ENCODE results near the gene CDC42BPB. TPM values are rescaled to one million over a fixed set of nuclear protein-coding genes. Genes with fewer than 3 reads are reported as not detected.

The CDC42BPB gene
- total RNA-seq, 6 experiments from 2014 or later, result 73.7 to 85.1 (median 79.9) TPM

GRCh38 chr14:102883554-102883953, 173.8 kb downstream of the CDC42BPB start:
- DNase-seq, result no peak
- Mint-ChIP-seq H3K4me3 (no peak overlapping the region), H3K4me1 (ENCODE audit: low read depth) (no peaks in the 10 kb centered on the region), H3K27ac (no peak overlapping the region), H3K9me3 (no peaks in the 10 kb centered on the region), H3K27me3 (ENCODE audit: insufficient read depth) (peaks cover 2% of the 10 kb centered on the region; the same call in 1 of the 2 replicates), H3K36me3 (ENCODE audit: low read depth) (peaks cover 10% of the 10 kb centered on the region)
- no peak for TF ChIP-seq CTCF (IDR thresholded peaks at IDR 0.05)

DNA sequence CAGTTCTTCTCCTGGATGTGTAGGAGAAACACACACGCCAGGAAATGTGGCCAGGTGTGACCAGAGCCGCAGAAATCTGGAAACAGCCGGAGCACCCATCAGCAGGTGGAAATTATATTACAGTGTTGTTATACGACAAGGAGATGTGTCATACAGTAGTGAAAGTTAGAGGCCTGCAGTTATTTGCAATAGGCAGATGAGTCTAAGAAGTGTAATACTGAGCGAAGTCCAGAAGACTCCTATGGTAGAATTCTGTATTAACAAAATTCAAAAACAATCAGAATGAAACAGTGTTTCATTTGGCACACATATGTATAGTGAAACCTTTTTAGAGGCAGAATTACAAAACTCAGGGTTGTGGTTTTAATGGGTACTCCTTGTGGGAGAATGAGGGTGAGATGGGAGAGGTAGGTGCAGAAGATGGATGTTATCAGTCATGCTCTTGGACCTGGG, 174.2 kb downstream of the CDC42BPB start:
- peaks cover 2% of the 10 kb centered on the region; the same call in 1 of the 2 replicates for H3K27me3 Mint-ChIP-seq (ENCODE audit: insufficient read depth)
- peaks cover 10% of the 10 kb centered on the region for H3K36me3 Mint-ChIP-seq (ENCODE audit: low read depth)
- no peak overlapping the region for H3K27ac Mint-ChIP-seq

More for the DNA sequence above, 174.2 kb downstream of the CDC42BPB start:
- Mint-ChIP-seq H3K9me3 (no peaks in the 10 kb centered on the region), H3K4me1 (ENCODE audit: low read depth) (no peaks in the 10 kb centered on the region), H3K4me3 (no peak overlapping the region)
- DNase-seq, result no peak
- TF ChIP-seq CTCF (IDR thresholded peaks at IDR 0.05), result no peak

Other genes starting within 250 kb of the CDC42BPB start
- not detected for gene AMN, start 134.9 kb downstream of the CDC42BPB start, total RNA-seq (2021; fragmentation: NEBNext Ultra II Directional; extraction: Animal tissue kit (Norgen Biotek cat#: 25700))
- not detected for gene LBHD2, start 26.7 kb upstream of the CDC42BPB start, total RNA-seq (2021; fragmentation: NEBNext Ultra II Directional; extraction: Animal tissue kit (Norgen Biotek cat#: 25700))
- gene EXOC3L4, start 37.2 kb upstream of the CDC42BPB start, total RNA-seq (2021; fragmentation: NEBNext Ultra II Directional; extraction: Animal tissue kit (Norgen Biotek cat#: 25700)), result under 1 TPM in 1 of 6 experiments, not detected in 5; 0.45 TPM
- 10 to 100 TPM; 44.7 to 59.6 (median 46.4) TPM for gene TNFAIP2, start 65.9 kb upstream of the CDC42BPB start, total RNA-seq (2021; fragmentation: NEBNext Ultra II Directional; extraction: Animal tissue kit (Norgen Biotek cat#: 25700))

Measured in HFFc6 (cell line).